ENCODE data around the gene GPR135.

GPR135 gene

GRCh38 chr14:59490756-59491155 lies 25.6 kb upstream of the GPR135 start:
- Histone ChIP-seq H3K4me3 (ENCODE audit: low read length in 2 of 2) (no peak overlapping the region), H3K27me3 (ENCODE audit: control insufficient read depth in 1 of 2, insufficient read depth in 2 of 2, low read length in 2 of 2) (no peaks in the 10 kb centered on the region), H3K9me3 (ENCODE audit: control insufficient read depth in 2 of 2, low read length in 2 of 2) (no peaks in the 10 kb centered on the region), H3K9ac (ENCODE audit: low read length in 2 of 2) (no peak overlapping the region), H3K4me1 (ENCODE audit: control insufficient read depth, insufficient read depth, low read length) (no peaks in the 10 kb centered on the region), H3K36me3 (ENCODE audit: control insufficient read depth in 2 of 2, insufficient read depth in 2 of 2, low read length in 2 of 2) (peaks cover 23 to 32% of the 10 kb centered on the region in 2 donors), H3K27ac (ENCODE audit: low read length) (no peak overlapping the region)

GRCh38 chr14:59484639-59485175 lies 19.5 kb upstream of the GPR135 start:
- H3K9ac ChIP-seq (ENCODE audit: low read length in 2 of 2), result peak overlapping the region; percentile 82 to 88
- peaks cover 9 to 11% of the 10 kb centered on the region in 2 donors for H3K36me3 ChIP-seq (ENCODE audit: control insufficient read depth in 2 of 2, insufficient read depth in 2 of 2, low read length in 2 of 2)
- H3K9me3 ChIP-seq (ENCODE audit: control insufficient read depth in 2 of 2, low read length in 2 of 2), result no peaks in the 10 kb centered on the region
- peaks cover 25% of the 10 kb centered on the region for H3K4me1 ChIP-seq (ENCODE audit: control insufficient read depth, insufficient read depth, low read length)
- no peaks in the 10 kb centered on the region for H3K27me3 ChIP-seq (ENCODE audit: control insufficient read depth in 1 of 2, insufficient read depth in 2 of 2, low read length in 2 of 2)
- peak overlapping the region; percentile 76 for H3K27ac ChIP-seq (ENCODE audit: low read length)
- peak overlapping the region; percentile 94 to 95 for H3K4me3 ChIP-seq (ENCODE audit: low read length in 2 of 2)

- H3K27me3 ChIP-seq (ENCODE audit: control insufficient read depth in 1 of 2, insufficient read depth in 2 of 2, low read length in 2 of 2), result no peaks in the 10 kb centered on the region
Observed at GRCh38 chr14:59483819-59484638, 18.8 kb upstream of the GPR135 start, which contains the start of the genes JKAMP and L3HYPDH. Gene JKAMP, plus strand, starts transcription at chr14:59484517. Its CDS starts 73 bp downstream, at chr14:59484590. Gene L3HYPDH, minus strand, starts transcription at chr14:59484408. Its CDS starts 92 bp downstream, at chr14:59484316.

GRCh38 chr14:59483363-59483762 lies 18.2 kb upstream of the GPR135 start:
- Histone ChIP-seq H3K36me3 (ENCODE audit: control insufficient read depth in 2 of 2, insufficient read depth in 2 of 2, low read length in 2 of 2) (peaks cover 0 to 2% of the 10 kb centered on the region in 2 donors), H3K9ac (ENCODE audit: low read length in 2 of 2) (peak overlapping the region; percentile 82 to 88), H3K4me1 (ENCODE audit: control insufficient read depth, insufficient read depth, low read length) (peaks cover 25% of the 10 kb centered on the region), H3K4me3 (ENCODE audit: low read length in 2 of 2) (peak overlapping the region; percentile 94 to 95), H3K9me3 (ENCODE audit: control insufficient read depth in 2 of 2, low read length in 2 of 2) (no peaks in the 10 kb centered on the region), H3K27ac (ENCODE audit: low read length) (peak overlapping the region; percentile 76), H3K27me3 (ENCODE audit: control insufficient read depth in 1 of 2, insufficient read depth in 2 of 2, low read length in 2 of 2) (no peaks in the 10 kb centered on the region)

More at GRCh38 chr14:59483819-59484638, 18.8 kb upstream of the GPR135 start, which contains the start of the genes JKAMP and L3HYPDH:
- Histone ChIP-seq H3K4me1 (ENCODE audit: control insufficient read depth, insufficient read depth, low read length) (peaks cover 25% of the 10 kb centered on the region), H3K27ac (ENCODE audit: low read length) (peak within 1 kb of the TSS; percentile 76), H3K9me3 (ENCODE audit: control insufficient read depth in 2 of 2, low read length in 2 of 2) (no peaks in the 10 kb centered on the region), H3K36me3 (ENCODE audit: control insufficient read depth in 2 of 2, insufficient read depth in 2 of 2, low read length in 2 of 2) (peaks cover 4 to 5% of the 10 kb centered on the region in 2 donors), H3K4me3 (ENCODE audit: low read length in 2 of 2) (peak within 1 kb of the TSS; percentile 94 to 95), H3K9ac (ENCODE audit: low read length in 2 of 2) (peak within 1 kb of the TSS; percentile 82 to 88)

GRCh38 chr14:59482541-59483331 lies 17.6 kb upstream of the GPR135 start:
- peak overlapping the region; percentile 76 for H3K27ac ChIP-seq (ENCODE audit: low read length)
- no peaks in the 10 kb centered on the region for H3K27me3 ChIP-seq (ENCODE audit: control insufficient read depth in 1 of 2, insufficient read depth in 2 of 2, low read length in 2 of 2)
- H3K9me3 ChIP-seq (ENCODE audit: control insufficient read depth in 2 of 2, low read length in 2 of 2), result no peaks in the 10 kb centered on the region
- peaks cover 25% of the 10 kb centered on the region for H3K4me1 ChIP-seq (ENCODE audit: control insufficient read depth, insufficient read depth, low read length)
- peak overlapping the region; percentile 94 to 95 for H3K4me3 ChIP-seq (ENCODE audit: low read length in 2 of 2)
- H3K36me3 ChIP-seq (ENCODE audit: control insufficient read depth in 2 of 2, insufficient read depth in 2 of 2, low read length in 2 of 2), result peaks cover 0 to 2% of the 10 kb centered on the region in 2 donors
- peak overlapping the region; percentile 82 to 88 for H3K9ac ChIP-seq (ENCODE audit: low read length in 2 of 2)

- H3K4me1 ChIP-seq (ENCODE audit: control insufficient read depth, insufficient read depth, low read length), result peaks cover 25% of the 10 kb centered on the region
- H3K27ac ChIP-seq (ENCODE audit: low read length), result peak overlapping the region; percentile 76
- peak overlapping the region; percentile 94 to 95 for H3K4me3 ChIP-seq (ENCODE audit: low read length in 2 of 2)
- H3K9me3 ChIP-seq (ENCODE audit: control insufficient read depth in 2 of 2, low read length in 2 of 2), result no peaks in the 10 kb centered on the region
- no peaks in the 10 kb centered on the region for H3K27me3 ChIP-seq (ENCODE audit: control insufficient read depth in 1 of 2, insufficient read depth in 2 of 2, low read length in 2 of 2)
- H3K9ac ChIP-seq (ENCODE audit: low read length in 2 of 2), result peak overlapping the region; percentile 82 to 88
- H3K36me3 ChIP-seq (ENCODE audit: control insufficient read depth in 2 of 2, insufficient read depth in 2 of 2, low read length in 2 of 2), result peaks cover 2 to 3% of the 10 kb centered on the region in 2 donors
Observed at GRCh38 chr14:59481871-59482540, 16.8 kb upstream of the GPR135 start.

GRCh38 chr14:59481407-59481806 lies 16.2 kb upstream of the GPR135 start:
- Histone ChIP-seq H3K36me3 (ENCODE audit: control insufficient read depth in 2 of 2, insufficient read depth in 2 of 2, low read length in 2 of 2) (peaks cover 2 to 3% of the 10 kb centered on the region in 2 donors), H3K27me3 (ENCODE audit: control insufficient read depth in 1 of 2, insufficient read depth in 2 of 2, low read length in 2 of 2) (no peaks in the 10 kb centered on the region), H3K9me3 (ENCODE audit: control insufficient read depth in 2 of 2, low read length in 2 of 2) (no peaks in the 10 kb centered on the region), H3K4me1 (ENCODE audit: control insufficient read depth, insufficient read depth, low read length) (peaks cover 25% of the 10 kb centered on the region), H3K27ac (ENCODE audit: low read length) (no peak overlapping the region), H3K9ac (ENCODE audit: low read length in 2 of 2) (no peak overlapping the region), H3K4me3 (ENCODE audit: low read length in 2 of 2) (no peak overlapping the region)

GRCh38 chr14:59480166-59480565 lies 15.0 kb upstream of the GPR135 start:
- Histone ChIP-seq H3K9me3 (ENCODE audit: control insufficient read depth in 2 of 2, low read length in 2 of 2) (no peaks in the 10 kb centered on the region), H3K4me1 (ENCODE audit: control insufficient read depth, insufficient read depth, low read length) (peaks cover 25% of the 10 kb centered on the region), H3K4me3 (ENCODE audit: low read length in 2 of 2) (no peak overlapping the region), H3K9ac (ENCODE audit: low read length in 2 of 2) (no peak overlapping the region), H3K27me3 (ENCODE audit: control insufficient read depth in 1 of 2, insufficient read depth in 2 of 2, low read length in 2 of 2) (no peaks in the 10 kb centered on the region), H3K27ac (ENCODE audit: low read length) (no peak overlapping the region), H3K36me3 (ENCODE audit: control insufficient read depth in 2 of 2, insufficient read depth in 2 of 2, low read length in 2 of 2) (peaks cover 2 to 3% of the 10 kb centered on the region in 2 donors)

- peaks cover 21% of the 10 kb centered on the region for H3K4me1 ChIP-seq (ENCODE audit: control insufficient read depth, insufficient read depth, low read length)
- no peaks in the 10 kb centered on the region for H3K27me3 ChIP-seq (ENCODE audit: control insufficient read depth in 1 of 2, insufficient read depth in 2 of 2, low read length in 2 of 2)
- H3K9ac ChIP-seq (ENCODE audit: low read length in 2 of 2), result no peak overlapping the region
- no peaks in the 10 kb centered on the region for H3K9me3 ChIP-seq (ENCODE audit: control insufficient read depth in 2 of 2, low read length in 2 of 2)
- no peak overlapping the region for H3K27ac ChIP-seq (ENCODE audit: low read length)
- no peak overlapping the region for H3K4me3 ChIP-seq (ENCODE audit: low read length in 2 of 2)
- H3K36me3 ChIP-seq (ENCODE audit: control insufficient read depth in 2 of 2, insufficient read depth in 2 of 2, low read length in 2 of 2), result peaks cover 2 to 3% of the 10 kb centered on the region in 2 donors
Observed at GRCh38 chr14:59478540-59478939, 13.4 kb upstream of the GPR135 start.

GRCh38 chr14:59475709-59476108 lies 10.5 kb upstream of the GPR135 start:
- Histone ChIP-seq H3K27ac (ENCODE audit: low read length) (no peak overlapping the region), H3K4me3 (ENCODE audit: low read length in 2 of 2) (no peak overlapping the region), H3K36me3 (ENCODE audit: control insufficient read depth in 2 of 2, insufficient read depth in 2 of 2, low read length in 2 of 2) (peaks cover 1 to 3% of the 10 kb centered on the region in 2 donors), H3K9me3 (ENCODE audit: control insufficient read depth in 2 of 2, low read length in 2 of 2) (no peaks in the 10 kb centered on the region), H3K9ac (ENCODE audit: low read length in 2 of 2) (no peak overlapping the region), H3K4me1 (ENCODE audit: control insufficient read depth, insufficient read depth, low read length) (peaks cover 7% of the 10 kb centered on the region), H3K27me3 (ENCODE audit: control insufficient read depth in 1 of 2, insufficient read depth in 2 of 2, low read length in 2 of 2) (no peaks in the 10 kb centered on the region)

Data from stomach smooth muscle (tissue), 2 donors.